ENCODE data around the gene TRAPPC5.

GRCh38 chr19:7644550-7644877 lies 36.1 kb upstream of the TRAPPC5 start:
- TF ChIP-seq CTCF (IDR thresholded peaks at IDR 0.05; ENCODE audit: low read length) (no peak), EZH2 (optimal IDR thresholded peaks at IDR 0.05; ENCODE audit: low read depth, low read length) (no peak)
